Astrocyte of the cerebellum (primary cell): ENCODE results near the gene AADAC.
"Not testable (repeated sequence)": the region's sequence is repeated elsewhere in the genome, so short reads cannot be mapped to it uniquely, and the experiment has no call there.

Experiments used
- DNase-seq: peaks from one replicate; pipeline ENCODE4 v3.0.0-alpha.2; 2011; ENCODE audit warnings: low read depth
- H3K4me3 ChIP-seq: 2 replicates; pipeline ENCODE4 v1.5.1; 2011; ENCODE audit warnings: mild to moderate bottlenecking, low read depth, low read length, moderate library complexity
- CTCF ChIP-seq: IDR thresholded peaks from 2 replicates; pipeline ENCODE4 v1.5.1; 2012; ENCODE audit warnings: low read length, low read depth, moderate library complexity, mild to moderate bottlenecking; ENCODE audit errors: missing control alignments
- in situ Hi-C: cut with HindIII; loops from 2 replicates; pipeline ENCODE4 v1.10.0; 2017; ENCODE audit warnings: low sequenced_read_pairs

Gene AADAC

GRCh38 chr3:151845306-151845905 lies 31.5 kb downstream of the AADAC start:
- no peak overlapping the region for H3K4me3 ChIP-seq
- DNase-seq = no peak
- in situ Hi-C loops = no loop called here
- TF ChIP-seq CTCF = no peak

- in situ Hi-C loops, H3K4me3 ChIP-seq, DNase-seq: not testable (repeated sequence)
Observed at GRCh38 chr3:151850065-151850464, 36.1 kb downstream of the AADAC start.

DNA sequence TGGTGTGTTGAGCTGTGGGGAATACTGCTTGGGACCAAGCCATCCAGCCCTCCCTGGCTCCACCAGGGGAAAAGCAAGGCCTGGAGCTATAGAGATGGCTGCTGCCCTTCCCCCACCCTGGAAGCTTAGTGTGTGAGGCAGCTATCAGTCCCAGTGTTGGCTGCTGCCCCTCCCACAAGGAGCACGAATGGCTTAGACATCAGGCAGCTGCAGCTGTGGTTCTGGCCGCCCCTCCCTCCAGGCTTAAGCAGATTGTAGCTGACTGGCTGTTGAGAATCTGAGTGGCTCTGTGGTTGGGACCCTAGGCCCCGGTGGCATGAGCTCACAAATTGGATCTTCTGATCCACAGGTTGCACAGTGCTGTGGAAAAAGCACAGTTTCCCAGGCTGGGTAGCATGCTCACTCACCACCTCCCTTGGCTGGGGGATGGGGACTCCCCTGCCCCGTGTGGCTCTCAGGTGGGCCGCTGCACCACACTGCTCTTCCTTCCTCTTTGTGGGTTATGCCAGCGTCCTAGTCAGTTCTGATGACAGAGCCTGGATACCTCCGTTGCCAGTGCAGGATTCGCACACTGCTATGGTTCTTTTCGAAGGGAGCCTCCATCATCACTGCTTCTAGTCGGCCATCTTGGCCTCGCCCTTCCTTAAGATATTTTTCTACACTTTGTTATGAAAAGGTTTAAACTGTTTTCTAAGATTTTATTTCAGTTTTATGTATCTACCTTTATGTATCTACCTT lies 38.3 kb downstream of the AADAC start:
- TF ChIP-seq CTCF = no peak
- no peak for DNase-seq
- in situ Hi-C loops = no loop called here
- H3K4me3 ChIP-seq = no peak overlapping the region

DNA sequence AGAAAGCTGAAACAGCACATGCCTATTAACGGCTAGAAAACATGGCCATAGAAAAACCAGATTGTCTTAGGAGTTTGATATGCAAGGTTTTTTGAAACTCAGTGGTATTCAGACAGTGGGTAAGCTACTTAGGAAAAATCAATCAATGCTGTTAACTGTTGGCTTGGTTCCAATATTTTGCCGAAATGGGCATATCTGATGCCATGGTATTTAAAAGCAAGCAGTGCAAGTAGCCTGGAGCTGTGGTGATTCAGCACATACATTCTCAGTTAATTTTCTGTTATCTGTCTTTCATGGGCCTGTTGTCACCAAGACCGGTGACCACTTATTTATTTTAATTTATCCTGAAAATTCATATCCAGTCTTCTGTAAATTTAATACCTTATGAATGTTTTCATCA lies 42.2 kb downstream of the AADAC start:
- in situ Hi-C loops = no loop called here
- no peak for TF ChIP-seq CTCF
- no peak for DNase-seq

GRCh38 chr3:151856641-151857040 lies 42.7 kb downstream of the AADAC start:
- no peak for TF ChIP-seq CTCF
- no peak for DNase-seq
- in situ Hi-C loops = no loop called here

More for the DNA sequence above, 42.2 kb downstream of the AADAC start:
- H3K4me3 ChIP-seq = no peak overlapping the region

GRCh38 chr3:151859233-151859673 lies 45.3 kb downstream of the AADAC start:
- no peak for TF ChIP-seq CTCF
- H3K4me3 ChIP-seq = no peak overlapping the region
- in situ Hi-C loops = no loop called here
- DNase-seq = no peak

More at GRCh38 chr3:151856641-151857040, 42.7 kb downstream of the AADAC start:
- H3K4me3 ChIP-seq = no peak overlapping the region

DNA sequence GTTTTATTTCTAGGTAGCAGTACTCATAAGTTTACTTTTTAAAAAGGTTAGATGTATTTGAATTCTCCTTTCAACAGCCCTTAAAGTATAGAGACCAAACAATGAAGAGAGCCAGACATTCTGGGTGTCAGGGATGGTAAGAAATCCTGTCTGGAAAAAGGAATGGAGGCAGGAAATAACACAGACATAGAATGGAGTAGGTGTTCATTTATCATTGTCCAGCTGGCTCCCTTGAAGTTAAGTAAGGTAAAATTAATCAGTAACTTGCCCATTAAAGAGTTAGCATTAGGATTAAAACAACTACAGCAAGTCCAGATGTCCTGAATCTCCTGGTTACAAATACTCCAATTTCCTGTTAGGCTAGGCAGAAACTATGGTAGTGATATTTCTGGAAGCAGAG lies 46.0 kb downstream of the AADAC start:
- DNase-seq = no peak
- in situ Hi-C loops = no loop called here

More for the DNA sequence above, 46.0 kb downstream of the AADAC start:
- no peak overlapping the region for H3K4me3 ChIP-seq
- no peak for TF ChIP-seq CTCF
